ENCODE measurements around the gene GSTA3.
"Not testable (repeated sequence)": the region's sequence is repeated elsewhere in the genome, so short reads cannot be mapped to it uniquely, and the experiment has no call there.

The GSTA3 gene

GRCh38 chr6:52914516-52914915 is 5.0 kb upstream of the GSTA3 start:
- ATAC-seq (no peak), DNase-seq (no peak)

DNA sequence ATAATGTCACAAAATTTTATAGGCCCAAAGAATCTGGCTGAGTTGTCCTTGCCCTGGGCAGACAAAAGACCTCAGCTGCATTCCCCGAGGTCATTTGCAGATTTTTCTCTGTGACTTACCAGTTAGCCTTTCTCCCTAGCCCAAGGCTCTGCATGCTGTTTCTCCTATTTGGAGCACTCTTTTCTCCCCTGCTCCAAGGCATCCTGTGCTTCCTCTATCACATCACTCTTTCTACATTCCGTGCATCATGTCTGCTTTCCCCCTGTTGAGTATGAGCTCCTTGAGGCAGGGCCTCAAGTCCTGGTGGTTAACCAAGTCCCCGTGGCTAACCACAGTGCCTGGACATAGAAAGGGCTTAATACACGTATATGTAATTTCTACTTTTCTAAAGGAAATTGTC is 593 bp upstream of the GSTA3 start:
- ATAC-seq = no peak
- DNase-seq = no peak

GRCh38 chr6:52909131-52909530 is 367 bp downstream of the GSTA3 start:
- DNase-seq = no peak
- ATAC-seq = no peak

DNA sequence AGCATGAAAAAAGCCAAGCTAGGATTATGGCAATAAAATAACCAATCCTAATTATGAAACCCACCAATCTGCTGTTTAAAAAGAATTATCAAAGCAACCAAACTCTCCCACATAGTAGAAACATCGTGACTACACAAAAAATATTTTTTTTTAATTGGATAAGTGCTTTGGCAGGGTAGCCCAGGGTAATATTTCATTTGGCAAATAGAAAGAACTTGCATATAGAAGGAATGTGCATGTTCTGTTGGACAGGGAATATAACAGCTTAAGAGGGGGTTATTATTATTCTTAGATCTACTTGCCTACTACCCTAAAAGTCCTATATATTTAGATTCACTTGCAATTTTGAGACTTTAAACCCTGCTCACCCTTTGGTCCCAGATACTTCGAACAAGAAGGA is 972 bp downstream of the GSTA3 start:
- DNase-seq (no peak), ATAC-seq (no peak)

DNA sequence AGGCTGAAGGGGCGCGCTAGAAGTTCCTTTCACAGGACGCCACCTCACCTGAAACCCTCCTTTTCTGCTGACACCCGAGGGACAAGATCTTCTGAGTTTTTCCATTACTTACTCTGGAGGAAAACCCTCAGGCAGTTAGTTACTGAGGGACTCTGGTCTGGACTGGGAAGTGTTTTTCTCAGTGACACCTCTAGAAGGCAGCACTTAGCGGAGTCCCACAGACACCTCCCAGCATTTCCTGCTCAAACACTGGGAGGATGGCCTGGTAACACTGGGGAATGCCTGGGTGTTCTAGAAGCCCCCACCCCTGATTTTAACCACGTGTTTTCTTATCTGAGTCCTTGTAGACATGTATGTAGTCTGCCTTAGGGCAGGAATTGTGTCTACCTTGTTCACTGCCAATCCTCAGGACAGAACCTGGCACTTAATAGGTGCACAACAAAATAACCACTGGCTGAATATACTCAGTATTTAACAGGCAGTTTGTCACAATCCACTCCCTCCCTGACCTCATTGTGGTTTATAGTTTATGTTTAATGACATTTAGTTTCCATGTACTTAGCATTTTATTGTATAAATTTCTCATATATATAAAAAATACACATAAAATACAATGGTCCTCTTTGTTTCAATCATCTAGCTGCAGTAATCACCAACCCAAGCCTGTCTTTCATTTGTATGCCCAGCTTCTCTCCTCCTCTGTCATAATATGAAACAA is 4.8 kb downstream of the GSTA3 start:
- ATAC-seq = no peak

DNA sequence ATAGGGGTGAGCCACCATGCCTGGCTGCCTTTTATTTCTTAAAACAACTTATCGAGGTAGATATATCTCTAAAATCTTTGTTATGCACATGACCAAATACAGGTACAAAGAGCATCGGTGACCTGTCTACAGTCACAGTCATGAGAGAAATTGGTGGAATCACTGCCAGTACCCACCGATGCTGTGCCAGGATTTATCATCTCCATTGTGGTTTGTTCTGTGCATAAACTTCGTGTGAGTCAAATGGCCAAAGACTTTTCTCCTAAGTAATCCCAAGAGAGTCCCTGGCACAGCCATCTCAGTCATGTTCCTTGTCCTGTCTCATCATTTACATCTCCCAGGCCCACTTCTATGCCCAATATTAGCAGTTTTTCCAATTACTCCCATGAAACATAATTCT is 9.0 kb downstream of the GSTA3 start:
- no peak for DNase-seq
- ATAC-seq = no peak

More for the DNA sequence above, 4.8 kb downstream of the GSTA3 start:
- DNase-seq = no peak

GRCh38 chr6:52895790-52896189 is 13.7 kb downstream of the GSTA3 start:
- not testable (repeated sequence) for ATAC-seq, DNase-seq

GRCh38 chr6:52894285-52894684 is 15.2 kb downstream of the GSTA3 start:
- no peak for ATAC-seq
- no peak for DNase-seq

GRCh38 chr6:52893803-52894202 is 15.7 kb downstream of the GSTA3 start:
- peak; percentile 42 for ATAC-seq

GRCh38 chr6:52893221-52893620 is 16.3 kb downstream of the GSTA3 start:
- no peak for ATAC-seq
- DNase-seq = no peak

More at GRCh38 chr6:52893803-52894202, 15.7 kb downstream of the GSTA3 start:
- DNase-seq = no peak

GRCh38 chr6:52890018-52890417 is 19.5 kb downstream of the GSTA3 start:
- ATAC-seq (no peak), DNase-seq (no peak)

DNA sequence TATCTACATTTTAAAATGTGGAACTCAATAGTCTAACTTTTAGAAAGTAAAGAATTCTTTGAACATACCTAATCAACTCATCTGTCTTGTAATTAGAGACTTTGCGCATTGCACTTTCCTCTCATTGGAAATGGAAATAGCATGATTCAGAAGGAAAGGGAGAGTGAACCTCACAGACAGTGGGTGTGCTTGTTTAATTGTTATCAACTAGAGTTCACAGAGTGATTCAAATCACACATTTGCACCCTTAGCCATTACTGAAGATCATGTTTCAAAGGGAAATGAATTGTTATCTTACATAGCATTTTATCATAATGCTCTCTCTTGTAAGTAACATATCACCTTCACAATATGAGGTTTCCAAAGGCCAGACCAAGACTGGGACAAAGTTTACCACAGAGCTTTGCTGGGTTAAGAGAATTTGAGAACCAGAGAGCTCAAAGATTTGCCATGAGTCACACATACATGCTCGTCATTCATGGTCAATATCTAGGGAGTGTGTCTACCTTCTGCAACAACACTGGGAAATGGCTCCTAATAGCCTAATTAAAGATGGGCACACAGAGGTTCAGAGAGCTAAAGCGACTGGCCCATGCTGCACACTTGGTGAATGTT is 21.5 kb downstream of the GSTA3 start:
- peak; percentile 76 for ATAC-seq
- DNase-seq = no peak

- ATAC-seq (peak; percentile 96), DNase-seq (peak; percentile 69)
Measured at GRCh38 chr6:52881996-52882841, 27.3 kb downstream of the GSTA3 start.

DNA sequence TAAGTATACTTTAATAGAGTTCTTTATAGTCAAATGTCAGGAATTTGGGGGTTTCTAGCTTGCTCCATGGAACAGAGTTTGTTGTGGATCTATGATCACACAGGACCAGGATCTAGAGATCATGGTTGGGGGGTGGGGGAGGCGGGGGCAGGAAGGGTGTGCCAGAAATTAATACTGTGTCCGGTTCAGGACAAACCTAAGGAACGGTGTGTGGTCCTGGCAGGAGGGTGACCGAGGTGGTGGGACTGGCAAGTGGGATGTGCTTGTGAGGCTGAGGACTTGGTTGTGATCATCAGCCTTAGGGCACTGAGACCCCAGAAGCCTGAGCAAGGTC is 27.9 kb downstream of the GSTA3 start:
- DNase-seq (no peak), ATAC-seq (no peak)

DNA sequence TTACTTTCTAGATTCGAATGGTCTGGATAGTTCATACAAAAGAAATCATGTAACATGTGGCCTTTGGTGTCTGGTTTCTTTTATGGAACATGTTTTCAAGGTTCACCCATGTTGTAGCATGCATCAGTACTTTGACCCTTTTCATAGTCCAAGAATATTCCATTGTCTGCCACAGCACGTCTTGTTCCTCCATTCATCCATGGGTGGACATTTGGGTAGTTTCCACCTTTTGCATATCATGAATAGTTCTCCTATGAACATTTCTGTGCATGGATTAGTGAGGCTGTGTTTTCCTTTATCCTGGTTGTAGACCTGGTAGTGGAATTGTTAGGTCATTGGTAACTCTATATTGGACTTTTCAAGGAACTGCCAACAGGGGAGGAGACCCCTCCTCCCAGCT is 31.7 kb downstream of the GSTA3 start:
- DNase-seq = no peak

GRCh38 chr6:52877168-52877567 is 32.3 kb downstream of the GSTA3 start:
- ATAC-seq = peak; percentile 68
- no peak for DNase-seq

More for the DNA sequence above, 31.7 kb downstream of the GSTA3 start:
- no peak for ATAC-seq

- DNase-seq (no peak), ATAC-seq (no peak)
Measured at GRCh38 chr6:52876056-52876787, 33.3 kb downstream of the GSTA3 start.

DNA sequence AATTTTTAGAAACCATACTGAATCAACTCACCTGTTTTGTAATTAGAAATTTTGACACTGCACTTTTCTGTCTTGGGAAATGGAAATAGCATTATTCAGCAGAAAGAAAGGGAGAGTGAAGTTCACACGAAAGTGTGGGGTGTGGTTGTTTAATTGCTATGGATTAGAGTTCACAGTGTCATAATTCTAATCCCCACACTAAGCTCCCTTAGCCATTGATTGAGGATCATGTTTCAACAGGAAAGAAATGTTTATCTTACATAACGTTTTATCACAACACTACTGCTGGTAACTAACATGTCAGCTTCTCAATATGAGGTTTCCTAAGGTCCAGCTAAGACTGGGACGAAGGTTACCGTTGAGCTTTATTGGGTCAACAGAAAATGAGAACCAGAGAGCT is 37.5 kb downstream of the GSTA3 start:
- no peak for ATAC-seq
- DNase-seq = no peak

GRCh38 chr6:52871621-52872020 is 37.9 kb downstream of the GSTA3 start:
- DNase-seq (no peak), ATAC-seq (no peak)

GRCh38 chr6:52870335-52871091 is 39.0 kb downstream of the GSTA3 start:
- not testable (repeated sequence) for DNase-seq, ATAC-seq

GRCh38 chr6:52868899-52869298 is 40.6 kb downstream of the GSTA3 start:
- not testable (repeated sequence) for ATAC-seq, DNase-seq

GRCh38 chr6:52868240-52868639 is 41.3 kb downstream of the GSTA3 start:
- no peak for ATAC-seq

More at GRCh38 chr6:52868240-52868639, 41.3 kb downstream of the GSTA3 start:
- no peak for DNase-seq
